Kidney epithelial cell (primary cell): ENCODE measurements around the gene CCDC195. TPM values are rescaled to one million over a fixed set of nuclear protein-coding genes. Genes with fewer than 3 reads are reported as not detected.
"Not testable (repeated sequence)": the region's sequence is repeated elsewhere in the genome, so short reads cannot be mapped to it uniquely, and the experiment has no call there.

ENCODE experiments used
- DNase-seq: peaks from one replicate; pipeline ENCODE4 v3.0.0-alpha.2; 2010; ENCODE audit warnings: low read depth
- H3K27me3 ChIP-seq: 2 replicates; pipeline ENCODE4 v1.6.0; 2011; ENCODE audit warnings: low read length; ENCODE audit not compliant: control insufficient read depth, insufficient read depth
- H3K36me3 ChIP-seq: 2 replicates; pipeline ENCODE4 v1.5.1; 2011; ENCODE audit warnings: low read length; ENCODE audit not compliant: control insufficient read depth, insufficient read depth
- H3K4me3 ChIP-seq: 2 replicates; pipeline ENCODE4 v1.5.1; 2011; ENCODE audit warnings: low read depth, mild to moderate bottlenecking, control low read depth, low read length
- CTCF ChIP-seq: IDR thresholded peaks from 2 replicates; pipeline ENCODE4 v1.5.1; 2011; ENCODE audit warnings: mild to moderate bottlenecking, moderate library complexity, low read length, control low read depth, inconsistent platforms; ENCODE audit not compliant: insufficient read depth, poor library complexity, severe bottlenecking
- total RNA-seq: library from RNA; depleted of rRNA; stranded (reverse); fragments of >200 nt; gene quantifications from 2 replicates; pipeline ENCODE4 v1.2.3, GENCODE V29; 2015

CCDC195 gene
- total RNA-seq, 1 donor from 2014 or later: not detected

- Histone ChIP-seq H3K4me3 (no peak overlapping the region), H3K36me3 (no peaks in the 10 kb centered on the region), H3K27me3 (no peaks in the 10 kb centered on the region)
- no peak for DNase-seq
- TF ChIP-seq CTCF: no peak
Observed at GRCh38 chr2:224670203-224670602, 46.0 kb downstream of the CCDC195 start.

- TF ChIP-seq CTCF: no peak
- Histone ChIP-seq H3K27me3 (no peaks in the 10 kb centered on the region), H3K4me3 (no peak overlapping the region), H3K36me3 (no peaks in the 10 kb centered on the region)
- no peak for DNase-seq
Observed at GRCh38 chr2:224669449-224669848, 46.7 kb downstream of the CCDC195 start.

GRCh38 chr2:224668123-224668909 is 47.8 kb downstream of the CCDC195 start:
- no peaks in the 10 kb centered on the region for H3K36me3 ChIP-seq
- no peak for DNase-seq
- no peak overlapping the region for H3K4me3 ChIP-seq
- TF ChIP-seq CTCF: no peak
- H3K27me3 ChIP-seq: no peaks in the 10 kb centered on the region

GRCh38 chr2:224666951-224667553 is 49.1 kb downstream of the CCDC195 start:
- no peak for TF ChIP-seq CTCF
- no peaks in the 10 kb centered on the region for H3K27me3 ChIP-seq
- H3K4me3 ChIP-seq: no peak overlapping the region

GRCh38 chr2:224663322-224663721 is 52.8 kb downstream of the CCDC195 start:
- not testable (repeated sequence) for H3K4me3 ChIP-seq, H3K36me3 ChIP-seq, DNase-seq, H3K27me3 ChIP-seq

More at GRCh38 chr2:224666951-224667553, 49.1 kb downstream of the CCDC195 start:
- H3K36me3 ChIP-seq: no peaks in the 10 kb centered on the region
- DNase-seq: no peak

GRCh38 chr2:224661708-224662107 is 54.5 kb downstream of the CCDC195 start:
- not testable (repeated sequence) for H3K4me3 ChIP-seq, H3K36me3 ChIP-seq, H3K27me3 ChIP-seq, DNase-seq

- Histone ChIP-seq H3K36me3 (no peaks in the 10 kb centered on the region), H3K27me3 (no peaks in the 10 kb centered on the region), H3K4me3 (no peak overlapping the region)
- DNase-seq: no peak
- no peak for TF ChIP-seq CTCF
Observed at GRCh38 chr2:224659714-224660113, 56.5 kb downstream of the CCDC195 start.
